NCI-H1930 (cell line): ENCODE measurements around the gene PPP1R8.
"Not testable (repeated sequence)": the region's sequence is repeated elsewhere in the genome, so short reads cannot be mapped to it uniquely, and the experiment has no call there.

ENCODE experiments used
- DNase-seq, 2 experiments: peaks; one replicate each; lab custom pipeline; 2025; lab: John Stamatoyannopoulos, UW

PPP1R8 gene

DNA sequence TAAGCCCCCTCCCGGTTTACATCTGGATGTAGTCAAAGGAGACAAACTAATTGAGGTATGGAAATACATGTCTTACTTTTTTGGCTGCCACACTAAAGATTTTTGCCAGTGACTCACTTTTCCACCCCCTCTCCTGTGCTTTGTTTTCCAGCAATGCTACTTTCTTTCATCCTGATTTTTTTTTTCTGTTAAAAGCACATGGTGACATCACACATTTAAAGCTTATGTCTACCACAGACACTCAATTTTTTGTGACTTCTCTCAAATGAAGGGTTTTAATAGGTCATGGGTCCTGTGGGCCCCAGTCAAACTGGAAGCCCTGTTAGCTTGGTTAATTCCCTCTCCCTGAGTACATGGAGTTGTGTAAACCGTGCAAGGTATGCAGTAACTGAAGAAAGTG, 2.2 kb downstream of the PPP1R8 start:
- no peak for DNase-seq

DNA sequence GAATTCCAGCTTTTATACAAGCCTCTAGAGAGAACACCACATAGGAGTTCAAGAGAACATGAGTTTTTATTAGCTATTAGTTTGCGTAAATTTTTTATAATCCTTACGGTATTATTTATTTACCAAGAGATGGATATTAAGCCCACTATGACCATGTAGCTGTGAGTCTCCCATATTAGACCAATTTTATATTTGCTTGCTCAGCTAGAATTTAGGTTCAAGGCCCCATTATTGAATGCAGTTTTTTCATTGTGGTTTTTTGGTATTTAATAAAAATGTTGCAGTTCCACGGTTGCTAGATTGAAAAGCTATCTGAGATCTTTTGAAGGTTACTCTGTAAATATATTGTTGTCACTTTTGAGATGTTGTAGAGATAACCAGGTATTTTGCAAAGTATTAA, 2.9 kb downstream of the PPP1R8 start:
- no peak for DNase-seq

DNA sequence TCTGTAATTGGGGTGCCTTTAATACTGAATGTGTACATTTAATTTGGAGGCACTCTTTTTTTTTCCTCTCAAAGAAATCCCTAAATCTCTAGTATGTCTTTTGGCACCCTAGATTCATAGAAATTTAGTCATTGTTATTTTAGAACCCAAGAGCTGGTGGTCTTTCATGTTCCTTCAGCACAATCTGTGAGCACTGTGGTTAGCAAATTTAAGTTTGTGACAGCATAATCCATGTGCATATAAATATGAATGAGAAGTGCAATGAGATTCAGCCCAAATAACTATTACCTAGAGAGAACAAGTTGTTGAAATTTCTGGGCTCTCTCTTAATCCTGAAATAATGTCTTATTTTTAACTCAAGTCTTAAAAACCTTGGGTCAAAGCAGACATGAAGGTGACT, 4.5 kb downstream of the PPP1R8 start:
- no peak for DNase-seq

DNA sequence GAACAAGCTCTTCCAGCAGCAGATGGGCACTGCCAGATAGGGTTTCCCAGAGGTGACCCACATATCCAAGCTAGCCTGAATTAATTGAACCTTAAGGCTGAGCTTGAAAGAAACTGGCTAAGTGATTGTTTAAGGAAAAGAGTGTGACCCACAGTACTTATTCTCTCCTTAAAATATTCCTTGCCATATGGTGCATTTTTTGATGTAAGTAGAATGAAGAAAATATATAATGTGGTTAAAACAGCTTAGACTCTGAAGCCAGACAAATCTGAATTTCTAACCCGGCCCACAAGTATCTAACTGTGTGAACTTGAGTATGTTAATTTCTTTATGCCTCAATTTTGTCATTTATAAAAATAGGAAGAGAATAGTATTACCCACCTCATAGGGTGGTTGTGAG, 4.9 kb downstream of the PPP1R8 start:
- no peak for DNase-seq

DNA sequence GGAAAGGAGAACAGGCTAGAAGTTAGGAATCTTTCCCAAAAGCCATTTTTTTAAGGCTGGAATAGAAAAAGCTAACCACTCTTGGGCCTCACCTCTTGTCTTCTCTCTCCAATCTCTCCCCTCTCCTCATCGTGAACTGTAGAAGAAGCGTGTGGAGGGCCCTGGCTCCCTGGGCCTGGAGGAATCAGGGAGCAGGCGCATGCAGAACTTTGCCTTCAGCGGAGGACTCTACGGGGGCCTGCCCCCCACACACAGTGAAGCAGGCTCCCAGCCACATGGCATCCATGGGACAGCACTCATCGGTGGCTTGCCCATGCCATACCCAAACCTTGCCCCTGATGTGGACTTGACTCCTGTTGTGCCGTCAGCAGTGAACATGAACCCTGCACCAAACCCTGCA, 19.4 kb downstream of the PPP1R8 start:
- DNase-seq, result no peak

DNA sequence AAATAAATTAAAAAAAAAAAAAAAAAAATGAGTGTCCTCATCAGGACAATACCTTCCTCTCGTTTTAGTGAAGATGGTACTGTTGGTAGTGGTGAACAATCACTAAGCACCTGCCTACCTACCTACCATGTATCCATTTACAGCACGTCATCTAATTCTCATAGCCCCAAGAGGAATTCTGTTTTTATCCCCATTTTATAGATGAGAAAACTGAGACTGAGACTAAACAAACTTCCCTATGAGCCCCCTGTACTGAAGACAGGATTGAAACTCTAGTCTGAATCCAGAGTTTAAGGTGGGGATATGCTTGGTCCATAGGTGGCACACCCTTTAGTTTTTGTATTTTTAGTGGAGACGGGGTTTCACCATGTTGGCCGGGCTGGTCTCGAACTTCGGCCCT, 24.5 kb downstream of the PPP1R8 start:
- DNase-seq, result no peak

DNA sequence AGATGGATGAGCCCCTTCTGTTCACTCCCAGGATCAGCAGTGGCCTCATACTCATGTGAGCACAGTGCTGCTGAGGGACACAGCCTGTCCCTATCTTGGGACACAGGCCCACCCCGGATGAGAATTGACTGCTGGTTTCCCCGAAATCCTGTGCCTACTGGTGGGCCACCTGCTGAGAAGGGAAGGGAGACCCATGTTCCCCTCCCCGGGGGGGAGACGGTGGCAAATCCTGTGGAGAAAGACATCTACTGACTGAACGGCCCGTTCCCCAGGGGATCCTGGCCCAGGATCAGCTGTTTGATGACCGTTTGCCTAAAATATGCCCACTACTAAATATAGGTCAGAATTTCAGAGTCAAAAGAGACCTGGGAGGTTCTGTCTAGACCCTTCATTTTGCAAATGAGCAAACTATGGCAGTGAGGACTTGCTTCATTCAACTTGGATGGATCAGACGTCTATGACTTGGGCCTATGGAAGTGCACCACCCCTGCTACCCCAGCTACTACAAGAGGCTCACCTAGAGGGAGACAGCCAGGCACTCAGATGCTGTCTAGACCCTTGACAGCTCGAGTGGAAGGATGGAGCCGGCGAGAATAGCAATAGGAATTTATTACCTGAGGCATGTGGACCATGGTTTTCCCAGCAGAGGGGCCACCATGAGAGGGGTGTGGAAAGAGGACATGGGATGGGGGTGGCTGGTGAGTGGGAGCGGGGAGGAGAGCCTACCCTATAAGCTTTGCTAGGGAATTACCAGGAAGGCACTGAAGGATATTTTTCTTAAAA, 26.2 kb downstream of the PPP1R8 start:
- DNase-seq, result no peak

DNA sequence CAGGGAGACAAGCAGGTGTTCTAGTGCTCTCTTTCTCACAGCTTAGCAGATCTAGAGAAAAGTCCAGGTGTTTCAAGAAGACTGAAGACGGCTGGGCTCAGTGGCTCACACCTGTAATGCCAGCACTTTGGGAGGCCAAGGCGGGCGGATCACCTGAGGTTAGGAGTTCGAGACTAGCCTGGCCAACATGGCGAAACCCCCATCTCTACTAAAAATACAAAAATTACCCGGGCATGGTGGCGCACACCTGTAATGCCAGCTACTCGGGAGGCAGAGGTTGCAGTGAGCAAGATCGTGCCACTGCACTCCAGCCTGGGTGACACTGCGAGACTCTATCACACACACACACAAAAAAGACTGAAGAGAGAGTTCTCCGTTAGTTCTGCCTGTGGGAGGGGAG, 27.0 kb downstream of the PPP1R8 start:
- not testable (repeated sequence) for DNase-seq

DNA sequence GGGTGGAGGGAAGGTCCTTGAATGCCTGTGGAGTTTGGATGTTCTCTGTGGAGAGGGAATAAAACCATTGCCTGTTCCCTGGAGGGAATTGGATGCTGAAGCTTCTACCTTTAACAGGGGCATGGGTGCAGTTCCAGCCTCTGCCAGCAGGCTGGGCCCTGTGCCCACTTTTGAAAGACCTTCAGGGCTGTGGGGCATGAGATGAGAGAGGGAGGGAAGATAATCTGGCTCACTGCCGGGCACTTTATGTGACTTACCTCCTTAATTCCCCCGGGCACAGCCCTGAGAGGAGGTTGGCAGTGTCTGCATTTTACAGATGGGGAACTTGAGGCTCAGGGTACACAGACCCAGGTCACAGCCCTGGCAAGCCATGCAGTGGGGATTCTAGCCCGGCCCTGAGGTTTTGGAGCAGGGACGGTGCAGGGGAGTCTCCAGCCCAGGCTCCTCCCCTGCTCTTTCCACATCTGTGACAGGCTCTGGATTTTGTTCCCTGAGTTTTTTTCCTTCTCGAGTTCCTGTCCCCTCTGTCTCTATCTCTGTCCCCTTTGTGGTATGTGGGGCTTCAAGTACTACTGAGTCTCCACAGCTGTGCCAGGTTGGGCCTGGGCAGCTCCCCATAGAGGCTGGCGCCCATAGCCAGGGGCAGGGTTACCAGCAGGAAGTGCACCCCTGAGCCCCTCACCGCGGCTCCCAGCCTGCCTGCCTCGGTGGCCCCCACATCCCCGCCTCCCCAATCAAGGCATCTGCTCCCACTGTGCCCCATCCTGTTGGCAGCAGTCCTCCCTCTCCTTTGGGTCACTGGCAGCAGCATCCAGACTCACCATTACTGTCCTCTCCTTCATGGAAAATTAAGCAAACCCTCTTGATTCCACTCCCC, 27.7 kb downstream of the PPP1R8 start:
- DNase-seq, result peak; percentile 46 to 59

DNA sequence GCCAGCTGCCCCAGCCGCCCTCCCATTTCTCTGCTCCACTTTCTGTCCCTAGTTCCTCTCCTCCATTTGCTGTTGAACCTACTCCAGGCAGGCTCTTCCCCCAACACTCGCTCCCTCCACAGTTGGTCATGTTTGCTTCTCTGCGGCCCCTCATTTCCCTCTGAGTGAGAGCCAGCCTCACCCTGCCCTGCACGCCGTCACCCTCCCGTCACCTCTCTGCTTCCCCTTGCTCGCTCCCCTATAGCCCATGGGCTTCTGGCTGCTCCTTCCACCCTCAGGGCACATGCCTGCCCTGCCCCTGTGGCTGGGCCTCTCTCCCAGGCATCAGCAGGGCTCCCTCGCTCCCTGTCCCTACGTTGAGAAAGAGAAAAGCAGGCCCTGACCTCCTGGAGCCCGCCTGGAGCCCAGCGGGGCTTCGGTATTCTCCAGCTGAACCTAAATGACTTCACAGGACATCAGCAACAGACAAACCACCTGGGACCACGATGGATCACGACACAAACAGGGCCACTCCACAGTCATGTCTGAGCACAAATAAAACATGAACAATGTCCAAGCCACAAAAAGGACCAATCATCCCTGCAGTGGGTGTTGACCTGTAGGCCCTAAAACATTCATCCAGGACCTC, 28.5 kb downstream of the PPP1R8 start:
- DNase-seq, result no peak

DNA sequence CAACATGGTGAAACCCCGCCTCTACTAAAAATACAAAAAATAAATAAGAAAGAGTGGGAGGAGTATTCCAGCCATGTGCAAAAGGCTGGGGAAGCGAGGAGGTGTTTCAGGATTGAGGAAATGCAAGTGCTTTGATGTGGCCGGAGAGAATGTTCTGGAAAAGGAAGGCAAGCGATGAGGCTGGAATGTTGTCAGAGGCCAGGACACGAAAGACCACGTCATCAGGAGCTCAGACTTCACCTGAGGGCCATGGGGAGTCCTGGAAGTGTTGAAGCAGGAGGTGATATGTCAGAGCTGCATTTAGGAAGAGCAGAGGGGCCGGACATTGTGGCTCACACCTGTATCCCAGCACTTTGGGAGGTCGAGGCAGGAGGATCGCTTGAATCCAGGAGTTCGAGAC, 30.9 kb downstream of the PPP1R8 start:
- no peak for DNase-seq

DNA sequence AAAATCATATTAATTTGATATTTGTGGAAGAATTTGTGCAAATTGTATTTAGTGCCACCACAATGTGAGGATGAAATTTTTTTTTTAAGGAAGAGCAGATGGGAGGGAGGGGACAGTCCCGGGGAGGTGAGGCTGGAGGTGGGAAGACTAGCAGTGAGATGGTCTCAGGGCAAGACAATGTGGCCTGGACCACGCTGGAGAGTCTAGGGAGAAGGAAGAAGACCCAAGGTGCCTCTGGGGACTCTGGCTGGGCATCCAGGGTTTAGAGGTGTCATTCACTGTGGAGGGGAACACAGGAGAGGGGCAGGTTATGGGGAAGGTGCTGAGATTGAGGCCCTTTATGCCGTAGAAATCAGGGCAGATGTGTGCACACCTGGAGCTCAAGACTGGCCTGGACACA, 31.4 kb downstream of the PPP1R8 start:
- DNase-seq, result no peak

DNA sequence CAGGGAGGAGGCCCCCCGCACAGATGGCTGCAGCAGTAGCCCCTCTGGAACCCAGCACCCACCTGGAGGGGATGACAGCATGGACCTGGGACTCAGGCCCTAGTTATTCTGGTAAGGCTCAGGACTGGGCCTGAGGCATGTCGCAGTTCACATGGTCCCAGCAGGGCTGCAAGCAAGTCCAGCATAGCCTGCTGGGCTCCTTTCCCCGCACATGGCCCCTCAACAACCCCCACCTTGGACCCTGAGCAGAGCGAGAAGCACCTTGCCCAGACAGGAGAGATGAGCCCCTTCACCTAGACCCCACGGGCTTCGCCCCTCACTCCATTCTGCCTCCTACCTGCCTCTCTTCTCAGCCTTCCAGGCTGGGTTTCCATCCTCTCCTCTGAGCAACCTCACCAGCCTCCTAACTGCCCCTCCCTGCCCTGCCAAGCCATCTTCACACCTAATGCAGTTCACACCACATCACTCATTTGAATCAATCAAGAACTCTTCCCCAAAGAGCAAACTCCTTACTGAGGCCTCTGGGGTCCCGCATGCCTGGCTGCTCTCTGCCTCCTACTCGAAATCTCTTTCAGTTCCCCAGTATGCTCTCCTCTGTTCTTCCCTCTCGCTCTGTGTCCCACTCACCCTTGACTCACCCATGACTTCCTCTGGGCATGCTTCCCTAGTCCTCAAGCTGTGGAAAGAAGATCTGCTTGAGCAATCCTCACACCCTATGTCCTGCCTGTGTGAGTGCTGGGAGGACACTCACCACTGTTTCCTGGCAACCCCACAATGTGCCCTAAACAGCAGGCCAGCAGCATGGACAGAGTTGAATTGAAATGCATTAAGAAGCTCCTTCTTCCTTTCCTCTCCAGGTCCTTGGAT, 32.3 kb downstream of the PPP1R8 start:
- DNase-seq, result no peak

DNA sequence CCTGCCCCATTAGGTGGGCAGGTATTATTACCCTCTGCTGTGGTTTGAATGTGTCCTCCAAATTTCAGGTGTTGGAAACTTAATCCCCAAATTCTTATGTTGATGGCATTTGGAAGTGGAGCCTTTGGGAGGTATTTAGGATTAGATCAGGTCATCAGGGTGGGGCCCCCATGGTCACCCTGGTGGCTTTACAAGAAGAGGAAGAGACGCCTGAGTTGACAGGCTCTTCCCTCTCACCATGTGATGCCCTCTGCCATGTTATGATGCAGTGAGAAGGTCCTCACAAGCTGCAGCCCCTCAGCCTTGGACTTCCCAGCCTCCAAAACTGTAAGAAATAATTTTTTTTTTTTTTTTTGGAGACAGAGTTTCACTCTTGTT, 32.9 kb downstream of the PPP1R8 start:
- DNase-seq, result no peak

DNA sequence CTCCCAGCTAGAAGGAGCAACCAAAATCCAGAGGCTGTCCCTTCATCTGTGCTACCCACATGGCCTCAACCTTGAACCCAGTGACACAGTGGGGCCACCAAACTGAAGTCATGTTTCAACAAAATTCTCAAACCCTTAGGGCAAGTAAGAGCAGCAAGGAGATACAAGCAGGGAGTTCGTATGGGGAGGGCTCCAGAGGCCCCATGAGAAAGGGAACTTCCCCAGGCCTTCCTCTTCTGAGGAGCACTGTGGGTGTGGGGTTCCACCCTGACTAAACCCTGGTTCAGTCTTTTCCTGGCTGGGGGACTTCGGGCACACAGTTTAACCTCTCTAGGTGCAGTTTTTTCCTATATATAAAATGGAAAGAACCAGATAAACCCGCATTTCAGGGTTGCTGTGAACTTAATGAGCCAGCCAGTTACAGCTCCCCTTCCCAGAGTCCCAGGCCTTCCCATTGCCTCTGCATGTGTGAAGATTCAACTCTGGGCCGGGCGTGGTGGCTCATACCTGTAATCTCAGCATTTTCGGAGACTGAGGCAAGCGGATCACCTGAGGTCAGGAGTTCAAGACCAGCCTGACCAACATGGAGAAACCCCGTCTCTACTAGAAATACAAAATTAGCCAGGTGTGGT, 33.8 kb downstream of the PPP1R8 start:
- DNase-seq, result no peak

DNA sequence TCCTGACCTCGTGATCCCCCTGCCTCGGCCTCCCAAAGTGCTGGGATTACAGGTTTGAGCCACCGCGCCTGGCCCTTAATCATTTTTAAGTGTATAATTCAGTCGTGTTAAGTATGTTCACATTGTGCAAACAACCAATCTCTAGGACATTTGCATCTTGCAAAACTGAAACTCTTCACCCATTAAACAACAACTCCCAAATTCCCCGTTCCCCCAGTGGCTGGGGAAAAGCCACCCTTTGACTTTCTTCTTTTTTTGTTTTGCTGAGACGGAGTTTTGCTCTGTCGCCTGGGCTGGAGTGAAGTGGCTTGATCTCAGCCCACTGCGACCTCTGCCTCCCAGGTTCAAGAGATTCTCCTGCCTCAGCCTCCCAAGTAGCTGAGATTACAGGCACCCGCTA, 35.2 kb downstream of the PPP1R8 start:
- no peak for DNase-seq

DNA sequence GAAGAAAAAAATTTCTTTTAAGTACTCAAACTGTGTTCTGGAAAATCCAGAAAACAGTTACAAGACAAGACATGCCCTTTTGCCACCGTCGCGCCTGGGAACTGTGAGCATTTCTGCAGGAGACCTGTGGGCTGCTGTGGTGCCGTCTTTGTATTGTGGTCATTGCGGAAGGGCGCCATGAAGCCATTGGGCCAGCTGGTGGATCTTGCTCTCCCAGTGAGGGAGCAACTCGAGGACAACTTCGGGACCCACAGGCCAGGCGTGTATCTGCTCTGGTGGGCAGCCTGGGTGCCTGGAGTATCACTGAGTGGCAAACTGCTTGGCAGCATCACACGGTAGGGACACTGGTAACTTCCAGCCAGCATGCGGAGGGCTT, 38.0 kb downstream of the PPP1R8 start:
- DNase-seq, result no peak

DNA sequence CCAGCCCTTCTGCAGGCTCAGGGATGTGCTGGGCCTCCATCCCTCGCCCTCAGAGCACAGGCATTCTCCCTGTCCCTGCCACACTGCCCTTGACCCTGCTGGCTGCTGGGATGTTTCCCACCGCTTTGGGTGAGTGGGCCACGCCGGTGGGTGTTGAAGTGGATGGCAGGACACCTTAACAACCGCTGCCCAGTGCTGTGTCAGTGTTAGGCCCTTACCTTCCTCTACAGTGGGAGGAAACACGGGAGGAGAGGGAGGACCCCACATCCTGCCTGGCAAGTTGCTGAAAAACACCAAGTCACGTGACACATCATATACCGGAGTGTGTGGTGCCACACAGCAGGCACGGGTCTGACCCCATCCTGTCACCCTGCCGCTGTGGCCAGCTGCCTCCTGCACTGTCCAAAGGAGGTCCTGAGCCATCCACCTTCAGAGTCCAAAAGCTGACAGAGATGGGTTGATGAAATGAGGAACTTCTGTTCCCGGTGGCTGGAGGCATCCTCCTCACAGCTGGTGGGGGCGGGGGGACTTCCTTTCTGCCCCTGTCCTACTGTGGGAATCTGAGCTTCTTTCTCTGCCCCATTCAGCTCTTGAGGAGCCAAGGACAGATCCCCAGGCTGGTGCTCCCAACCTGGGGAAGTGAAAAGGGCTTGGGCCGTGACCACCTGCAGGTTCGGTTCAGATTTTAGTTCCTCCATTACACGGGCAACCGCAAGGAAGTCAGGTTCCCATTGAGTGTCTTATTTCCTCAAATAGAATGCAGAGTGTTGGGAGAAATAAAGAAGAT, 38.5 kb downstream of the PPP1R8 start:
- no peak for DNase-seq

DNA sequence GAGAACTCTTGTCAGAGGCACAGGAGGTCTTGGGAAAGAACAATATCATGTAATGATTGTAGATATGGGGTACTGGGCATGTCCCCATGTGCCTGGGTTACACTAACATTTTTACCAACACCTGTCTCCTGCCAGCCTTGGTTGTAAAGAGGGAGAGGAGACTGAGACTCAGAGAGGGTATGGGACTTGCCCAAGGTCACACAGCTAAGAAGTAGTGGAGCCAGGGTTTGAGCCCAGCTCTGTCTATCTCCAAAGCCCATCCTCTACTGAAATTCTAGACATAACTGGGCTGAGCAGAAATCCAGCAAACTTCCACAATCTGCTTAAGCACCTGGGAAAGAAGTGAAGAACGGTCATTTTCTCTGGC, 39.1 kb downstream of the PPP1R8 start:
- no peak for DNase-seq

DNA sequence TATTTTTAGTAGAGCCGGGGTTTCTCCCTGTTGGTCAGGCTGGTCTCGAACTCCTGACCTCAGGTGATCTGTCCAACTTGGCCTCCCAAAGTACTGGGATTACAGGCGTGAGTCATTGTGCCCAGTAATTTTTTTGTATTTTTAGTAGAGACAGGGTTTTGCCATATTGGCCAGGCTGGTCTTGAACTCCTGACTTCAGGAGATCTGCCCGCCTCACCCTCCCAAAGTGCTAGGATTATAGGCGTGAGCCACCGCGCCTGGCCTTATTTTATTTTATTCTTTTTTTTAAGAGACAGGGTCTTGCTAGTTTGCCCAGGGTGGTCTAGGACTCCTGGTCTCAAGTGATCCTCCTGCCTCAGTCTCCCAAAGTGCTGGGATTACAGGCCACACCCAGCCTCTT, 40.5 kb downstream of the PPP1R8 start:
- not testable (repeated sequence) for DNase-seq
